Superior temporal gyrus (tissue), 1 donor: ENCODE results near the gene SDCCAG8.

ENCODE experiments used
- DNase-seq: peaks from one replicate; pipeline ENCODE4 v3.0.0-alpha.2; 2016; ENCODE audit errors: extremely low spot score

Gene SDCCAG8

GRCh38 chr1:243543501-243543900, 287.7 kb downstream of the SDCCAG8 start:
- no peak for DNase-seq

GRCh38 chr1:243546457-243546856, 290.6 kb downstream of the SDCCAG8 start:
- DNase-seq = no peak

GRCh38 chr1:243547891-243548290, 292.1 kb downstream of the SDCCAG8 start:
- no peak for DNase-seq

GRCh38 chr1:243548516-243548915, 292.7 kb downstream of the SDCCAG8 start:
- no peak for DNase-seq

- DNase-seq = no peak
These were observed 293.3 kb downstream of the SDCCAG8 start for GRCh38 chr1:243549108-243549507.
